Activated naive CD8-positive, alpha-beta T cell (primary cell): ENCODE results near the gene MMADHC.

Source experiments
- H3K27ac Mint-ChIP-seq: one replicate; pipeline ENCODE4 v1.8.0; 2021; ENCODE audit warnings: mixed read lengths
- H3K27me3 Mint-ChIP-seq: one replicate; pipeline ENCODE4 v1.8.0; 2021; ENCODE audit warnings: mixed read lengths
- H3K36me3 Mint-ChIP-seq: one replicate; pipeline ENCODE4 v1.8.0; 2021; ENCODE audit warnings: mixed read lengths
- H3K4me1 Mint-ChIP-seq: one replicate; pipeline ENCODE4 v1.8.0; 2021; ENCODE audit warnings: low read depth, mixed read lengths
- H3K4me3 Mint-ChIP-seq: one replicate; pipeline ENCODE4 v1.8.0; 2021; ENCODE audit warnings: mild to moderate bottlenecking, mixed read lengths
- H3K9me3 Mint-ChIP-seq: one replicate; pipeline ENCODE4 v1.8.0; 2021; ENCODE audit warnings: low read depth, mixed read lengths

MMADHC gene

GRCh38 chr2:149544692-149545091 is 42.9 kb downstream of the MMADHC start:
- H3K27me3 Mint-ChIP-seq: no peaks in the 10 kb centered on the region
- peaks cover 10% of the 10 kb centered on the region for H3K4me1 Mint-ChIP-seq
- H3K27ac Mint-ChIP-seq: no peak overlapping the region
- no peaks in the 10 kb centered on the region for H3K9me3 Mint-ChIP-seq
- H3K4me3 Mint-ChIP-seq: peak overlapping the region; percentile 61
- H3K36me3 Mint-ChIP-seq: peaks cover 4% of the 10 kb centered on the region

GRCh38 chr2:149543845-149544244 is 43.7 kb downstream of the MMADHC start:
- Mint-ChIP-seq H3K4me1 (peaks cover 10% of the 10 kb centered on the region), H3K27ac (no peak overlapping the region), H3K36me3 (peaks cover 4% of the 10 kb centered on the region), H3K27me3 (no peaks in the 10 kb centered on the region), H3K4me3 (peak overlapping the region; percentile 33), H3K9me3 (no peaks in the 10 kb centered on the region)

DNA sequence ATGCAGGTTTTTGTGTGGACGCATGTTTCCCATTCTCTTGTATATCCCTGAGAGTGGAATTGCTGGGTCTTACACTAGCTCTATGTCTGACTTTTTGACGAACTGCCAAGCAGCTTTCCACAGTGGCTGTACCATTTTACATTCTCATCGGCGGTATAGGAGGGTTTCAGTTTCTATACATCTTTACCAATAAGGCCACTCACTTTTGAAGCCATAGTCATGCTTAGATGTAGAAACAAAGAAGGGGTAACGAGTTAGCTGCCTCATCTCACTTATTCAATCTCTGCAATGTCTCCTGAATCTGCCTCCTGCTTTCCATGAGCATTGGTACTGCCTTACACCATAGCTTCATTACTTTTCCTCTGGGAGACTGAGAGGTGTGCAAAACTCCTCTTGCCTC is 47.4 kb downstream of the MMADHC start:
- no peak overlapping the region for H3K27ac Mint-ChIP-seq
- no peak overlapping the region for H3K4me3 Mint-ChIP-seq
- peaks cover 4% of the 10 kb centered on the region for H3K36me3 Mint-ChIP-seq
- no peaks in the 10 kb centered on the region for H3K9me3 Mint-ChIP-seq
- peaks cover 23% of the 10 kb centered on the region for H3K4me1 Mint-ChIP-seq
- no peaks in the 10 kb centered on the region for H3K27me3 Mint-ChIP-seq

DNA sequence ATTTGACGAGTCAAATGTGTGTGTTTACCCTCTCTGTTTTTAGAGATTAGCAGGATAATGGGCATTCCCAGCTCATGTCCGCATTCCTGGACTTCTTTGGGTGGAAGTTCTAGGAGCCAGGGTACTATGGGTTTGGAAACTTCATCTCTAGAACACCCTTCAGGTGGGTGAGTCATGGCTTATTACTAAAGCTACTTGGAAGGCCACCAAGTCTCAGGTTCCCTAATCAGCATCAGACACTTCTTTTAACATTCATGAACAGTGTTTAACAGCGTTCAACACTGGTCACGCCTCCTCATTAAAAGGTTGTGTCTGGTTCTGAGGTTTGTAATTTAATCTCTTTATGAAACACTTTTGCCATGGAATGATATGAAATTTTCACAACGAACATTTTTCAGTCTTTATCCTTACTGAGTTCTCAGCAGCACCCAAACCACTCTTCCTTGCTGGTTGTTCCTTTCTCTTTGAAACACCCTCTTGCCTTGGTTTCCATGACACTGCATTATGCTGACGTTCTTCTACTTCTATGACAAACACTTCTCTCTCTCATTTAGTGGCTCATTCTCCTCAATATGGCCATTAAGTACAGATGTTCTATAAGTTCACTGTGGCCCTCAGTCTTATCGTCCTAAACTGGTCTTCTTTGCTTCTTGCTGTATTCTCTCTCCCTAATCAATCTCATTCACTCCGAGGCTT is 49.3 kb downstream of the MMADHC start:
- H3K4me3 Mint-ChIP-seq: no peak overlapping the region
- H3K27me3 Mint-ChIP-seq: no peaks in the 10 kb centered on the region
- peaks cover 13% of the 10 kb centered on the region for H3K4me1 Mint-ChIP-seq
- H3K27ac Mint-ChIP-seq: no peak overlapping the region
- H3K9me3 Mint-ChIP-seq: no peaks in the 10 kb centered on the region
- no peaks in the 10 kb centered on the region for H3K36me3 Mint-ChIP-seq

GRCh38 chr2:149537092-149537726 is 50.4 kb downstream of the MMADHC start:
- Mint-ChIP-seq H3K36me3 (no peaks in the 10 kb centered on the region), H3K27ac (no peak overlapping the region), H3K9me3 (no peaks in the 10 kb centered on the region), H3K4me3 (no peak overlapping the region), H3K4me1 (peaks cover 13% of the 10 kb centered on the region), H3K27me3 (no peaks in the 10 kb centered on the region)

- Mint-ChIP-seq H3K9me3 (no peaks in the 10 kb centered on the region), H3K27ac (peak overlapping the region; percentile 36), H3K4me1 (peaks cover 13% of the 10 kb centered on the region), H3K4me3 (no peak overlapping the region), H3K36me3 (no peaks in the 10 kb centered on the region), H3K27me3 (no peaks in the 10 kb centered on the region)
These were observed 50.9 kb downstream of the MMADHC start for GRCh38 chr2:149536649-149537048.

- Mint-ChIP-seq H3K9me3 (no peaks in the 10 kb centered on the region), H3K27ac (no peak overlapping the region), H3K4me1 (peaks cover 13% of the 10 kb centered on the region), H3K27me3 (no peaks in the 10 kb centered on the region), H3K4me3 (no peak overlapping the region), H3K36me3 (no peaks in the 10 kb centered on the region)
These were observed 52.9 kb downstream of the MMADHC start for GRCh38 chr2:149534674-149535073.

GRCh38 chr2:149528983-149529382 is 58.6 kb downstream of the MMADHC start:
- Mint-ChIP-seq H3K9me3 (no peaks in the 10 kb centered on the region), H3K27me3 (peaks cover 9% of the 10 kb centered on the region), H3K27ac (no peak overlapping the region), H3K4me1 (no peaks in the 10 kb centered on the region), H3K4me3 (no peak overlapping the region), H3K36me3 (no peaks in the 10 kb centered on the region)

- H3K36me3 Mint-ChIP-seq: peaks cover 2% of the 10 kb centered on the region
- H3K4me3 Mint-ChIP-seq: no peak overlapping the region
- H3K9me3 Mint-ChIP-seq: no peaks in the 10 kb centered on the region
- H3K27me3 Mint-ChIP-seq: peaks cover 9% of the 10 kb centered on the region
- H3K4me1 Mint-ChIP-seq: no peaks in the 10 kb centered on the region
- no peak overlapping the region for H3K27ac Mint-ChIP-seq
These were observed 59.4 kb downstream of the MMADHC start for GRCh38 chr2:149527998-149528755.

DNA sequence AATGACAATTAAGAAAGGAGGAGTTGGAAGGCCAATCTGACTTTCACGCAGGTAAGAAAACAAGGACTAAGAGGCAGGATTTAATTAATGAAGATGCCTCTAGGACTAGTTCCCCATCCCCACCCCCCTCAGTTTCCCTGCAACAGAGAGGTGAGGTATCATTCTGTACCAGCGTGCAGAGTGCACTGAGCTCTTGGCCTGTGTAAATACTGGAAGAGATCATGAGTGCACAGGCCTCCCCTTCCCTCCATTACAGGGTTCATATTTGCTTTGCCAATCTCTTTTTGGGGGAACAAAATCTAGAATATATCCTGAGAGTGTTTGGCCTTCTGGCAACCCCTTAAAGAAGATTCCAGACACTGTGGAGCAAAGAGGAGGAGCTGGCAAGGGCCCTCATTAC is 60.9 kb downstream of the MMADHC start:
- Mint-ChIP-seq H3K27me3 (peaks cover 12% of the 10 kb centered on the region), H3K27ac (no peak overlapping the region), H3K4me3 (no peak overlapping the region), H3K4me1 (no peaks in the 10 kb centered on the region), H3K9me3 (no peaks in the 10 kb centered on the region), H3K36me3 (peaks cover 2% of the 10 kb centered on the region)

DNA sequence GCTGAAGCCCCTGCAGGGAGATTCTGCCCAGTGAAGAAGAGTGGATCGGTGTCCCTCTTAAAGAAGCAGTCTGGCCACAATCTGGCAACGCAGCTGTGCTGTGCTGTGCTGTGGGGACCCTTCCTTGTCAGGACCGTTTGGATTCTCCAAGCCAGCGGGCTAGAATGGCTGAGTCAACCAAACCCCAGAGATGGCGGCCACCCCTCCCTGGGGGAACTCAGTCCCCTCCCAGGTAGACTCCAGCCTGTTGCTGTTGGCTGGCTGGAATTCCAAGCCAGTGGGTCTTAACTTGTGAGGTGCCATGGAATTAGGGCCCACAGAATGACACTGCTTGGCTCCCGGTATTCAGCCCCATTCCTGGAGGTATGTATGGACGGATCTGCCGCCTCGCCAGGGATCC is 62.3 kb downstream of the MMADHC start:
- Mint-ChIP-seq H3K27ac (no peak overlapping the region), H3K27me3 (peaks cover 12% of the 10 kb centered on the region), H3K4me3 (no peak overlapping the region), H3K36me3 (peaks cover 2% of the 10 kb centered on the region), H3K9me3 (no peaks in the 10 kb centered on the region), H3K4me1 (no peaks in the 10 kb centered on the region)
